GM21786 (cell line): ENCODE measurements around the gene CCT8.
"Not testable (repeated sequence)": the region's sequence is repeated elsewhere in the genome, so short reads cannot be mapped to it uniquely, and the experiment has no call there.

Source experiments
- ATAC-seq: cut with Tn5 transposase; IDR thresholded peaks from one replicate; pipeline ENCODE4 v1.9.1; 2021; ENCODE audit not compliant: unreplicated experiment

Gene CCT8

DNA sequence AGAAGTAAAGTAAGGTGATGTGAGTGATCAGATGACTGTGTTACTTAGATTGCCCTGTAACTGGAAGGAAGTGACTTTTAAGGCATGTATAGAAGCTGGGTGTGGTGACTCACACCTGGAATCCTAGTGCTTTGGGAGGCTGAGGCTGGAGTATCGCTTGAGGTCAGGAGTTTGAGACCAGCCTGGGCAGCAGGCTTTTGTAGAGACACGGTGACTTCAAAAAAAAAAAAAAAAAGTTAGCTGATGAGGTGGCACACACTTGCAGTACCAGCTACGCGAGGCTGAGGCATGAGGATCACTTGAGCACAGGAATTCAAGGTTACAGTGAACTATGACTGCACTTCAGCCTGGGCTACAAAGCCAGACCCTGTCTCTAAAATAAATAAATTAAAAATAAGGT is 51.3 kb downstream of the CCT8 start:
- no peak for ATAC-seq

DNA sequence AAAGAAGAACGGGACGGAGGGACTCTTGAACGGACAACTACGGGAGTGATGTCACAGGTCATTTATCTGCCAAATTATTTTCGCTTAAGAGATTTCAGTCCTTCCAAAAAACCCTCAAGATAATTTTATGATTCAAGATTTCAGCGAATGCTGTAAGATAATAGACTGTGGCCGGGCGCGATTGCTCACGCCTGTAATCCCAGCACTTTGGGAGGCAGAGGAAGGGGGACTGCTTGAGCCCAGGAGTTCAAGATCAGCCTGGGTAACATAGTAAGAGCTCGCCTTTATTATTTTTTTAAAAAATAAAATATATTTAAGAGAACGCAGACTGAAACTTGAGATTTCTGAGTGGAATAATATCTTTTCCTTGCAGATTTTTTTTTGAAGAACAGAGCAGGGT is 54.9 kb downstream of the CCT8 start:
- ATAC-seq, result peak; percentile 14

DNA sequence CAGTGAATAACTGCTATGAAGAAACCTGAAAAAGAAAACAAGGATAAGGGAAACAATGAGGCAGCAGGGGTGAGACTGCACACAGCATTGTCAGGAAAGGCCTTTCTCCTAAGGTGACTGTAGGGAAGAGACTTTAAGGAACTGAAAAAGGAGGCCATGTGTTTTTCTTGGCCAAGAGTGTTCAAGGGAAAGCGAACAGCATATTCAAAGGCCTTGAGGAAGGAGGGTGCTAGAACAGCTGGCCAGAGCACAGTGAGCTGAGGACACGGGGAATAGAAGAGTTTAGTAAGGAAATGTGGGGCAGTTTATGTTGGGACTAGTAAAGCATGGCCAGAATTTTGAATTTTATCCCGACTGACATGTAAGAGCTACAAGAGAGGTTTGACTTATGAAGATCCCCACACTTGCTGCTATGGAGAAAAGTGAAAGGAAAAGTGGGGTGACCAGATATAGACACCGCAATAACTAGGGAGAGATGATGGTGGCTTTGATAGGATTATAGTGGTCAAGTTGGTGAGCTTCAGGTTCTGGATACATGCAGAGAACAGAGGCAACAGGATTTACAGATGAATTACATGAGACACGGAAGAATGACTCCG is 55.7 kb downstream of the CCT8 start:
- peak; percentile 35 for ATAC-seq

DNA sequence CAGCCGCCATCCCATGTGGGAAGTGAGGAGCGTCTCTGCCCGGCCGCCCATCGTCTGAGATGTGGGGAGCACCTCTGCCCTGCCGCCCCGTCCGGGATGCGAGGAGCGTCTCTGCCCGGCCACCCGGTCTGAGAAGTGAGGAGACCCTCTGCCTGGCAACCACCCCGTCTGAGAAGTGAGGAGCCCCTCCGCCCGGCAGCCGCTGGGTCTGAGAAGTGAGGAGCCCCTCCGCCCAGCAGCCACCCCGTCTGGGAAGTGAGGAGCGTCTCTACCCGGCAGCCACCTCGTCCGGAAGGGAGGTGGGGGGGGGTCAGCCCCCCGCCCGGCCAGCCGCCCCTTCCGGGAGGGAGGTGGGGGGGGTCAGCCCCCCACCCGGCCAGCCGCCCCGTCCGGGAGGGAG is 62.2 kb downstream of the CCT8 start:
- not testable (repeated sequence) for ATAC-seq

DNA sequence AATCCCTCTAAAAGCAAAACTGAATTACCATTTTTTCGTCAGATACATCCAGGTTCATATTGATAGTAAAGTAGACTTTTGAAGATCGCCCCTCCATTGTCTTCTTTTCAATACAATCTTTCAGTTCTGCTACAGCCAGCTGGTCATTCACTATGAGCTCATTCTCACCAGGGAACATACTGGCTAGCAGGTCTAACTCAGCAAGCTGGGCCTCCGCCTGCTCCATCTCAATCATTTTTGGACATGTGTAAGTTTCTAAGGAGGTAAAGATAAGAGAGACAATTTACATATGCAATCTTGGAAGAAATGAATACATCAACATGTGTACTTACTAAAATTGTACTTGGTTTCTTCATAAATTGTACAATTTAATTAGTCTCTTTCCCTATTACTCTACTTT is 65.1 kb downstream of the CCT8 start:
- ATAC-seq, result no peak

DNA sequence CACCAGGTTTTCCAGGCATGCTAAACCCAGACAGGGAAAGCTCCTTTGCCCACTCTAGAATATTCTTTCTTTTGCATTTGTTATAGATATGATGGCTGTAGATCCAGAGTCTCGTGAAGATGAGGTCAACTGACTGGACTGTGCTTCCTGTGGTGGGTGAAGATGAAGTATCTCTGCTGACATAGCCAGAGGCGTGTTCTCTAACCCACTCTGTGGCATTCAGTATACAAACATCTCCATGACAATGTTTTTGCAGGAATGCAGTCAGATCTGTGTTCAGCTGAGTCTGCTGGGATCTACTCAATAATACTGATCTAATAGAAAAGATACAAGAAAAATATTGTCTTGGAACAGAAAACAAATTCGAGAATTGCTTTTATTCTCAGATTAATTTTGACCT is 65.6 kb downstream of the CCT8 start:
- no peak for ATAC-seq

DNA sequence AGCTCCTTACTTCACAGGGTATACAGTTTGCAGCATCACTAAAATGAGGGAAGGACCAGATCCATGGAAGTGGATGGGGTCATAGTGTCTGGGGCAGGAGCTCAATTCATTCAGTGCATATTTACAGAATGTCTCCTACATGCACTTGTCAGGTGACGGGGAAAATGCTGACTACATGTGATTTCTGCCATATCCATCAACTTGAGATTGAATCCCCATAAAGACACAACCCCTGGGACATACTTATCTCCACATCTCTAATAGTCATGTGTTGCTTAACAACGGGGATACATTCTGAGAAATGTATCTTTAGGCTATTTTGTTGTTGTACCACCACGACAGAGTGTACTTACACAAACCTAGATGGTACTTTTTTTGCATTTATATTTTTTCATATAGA is 66.3 kb downstream of the CCT8 start:
- ATAC-seq, result no peak
